Liver (tissue), 9 donors: Measurements from ENCODE around the gene SNCAIP. TPM values are rescaled to one million over a fixed set of nuclear protein-coding genes. Genes with fewer than 3 reads are reported as not detected.

Experiments
- DNase-seq: peaks from one replicate; pipeline ENCODE4 v3.0.0-alpha.2; 2017; ENCODE audit warnings: low spot score
- H3K27ac ChIP-seq, 2 donors: one replicate each; pipeline ENCODE4 v1.7.0; 2013; ENCODE audit warnings: inconsistent platforms in 2 of 2, low read length in 2 of 2, control low read depth in 1 of 2, low read depth in 1 of 2, mild to moderate bottlenecking in 1 of 2
- H3K27me3 ChIP-seq, 4 donors: one replicate each; pipeline versions ENCODE4 v1.6.1 to v1.7.0; 2013; ENCODE audit warnings: low read length in 3 of 4, inconsistent platforms in 1 of 4, mild to moderate bottlenecking in 1 of 4, moderate library complexity in 1 of 4; ENCODE audit not compliant: control insufficient read depth in 4 of 4, insufficient read depth in 4 of 4
- H3K36me3 ChIP-seq, 4 donors: one replicate each; pipeline versions ENCODE4 v1.6.1 to v1.7.0; 2013; ENCODE audit warnings: low read length in 3 of 4, mild to moderate bottlenecking in 3 of 4, low read depth in 1 of 4, moderate library complexity in 1 of 4; ENCODE audit not compliant: control insufficient read depth in 4 of 4, insufficient read depth in 3 of 4
- H3K4me1 ChIP-seq, 4 donors: one replicate each; pipeline versions ENCODE4 v1.6.1 to v1.7.0; 2013; ENCODE audit warnings: low read length in 3 of 4, mild to moderate bottlenecking in 3 of 4, moderate library complexity in 1 of 4; ENCODE audit not compliant: control insufficient read depth in 4 of 4, insufficient read depth in 4 of 4
- H3K4me3 ChIP-seq, 3 donors: one replicate each; pipeline versions ENCODE4 v1.6.1 to v1.7.0; 2013; ENCODE audit warnings: low read length in 3 of 3, control low read depth in 1 of 3, low read depth in 1 of 3, mild to moderate bottlenecking in 1 of 3
- H3K9ac ChIP-seq, 2 donors: one replicate each; pipeline ENCODE4 v1.7.0; 2013; ENCODE audit warnings: low read length in 2 of 2, mild to moderate bottlenecking in 2 of 2, moderate library complexity in 2 of 2, control low read depth in 1 of 2, low read depth in 1 of 2
- H3K9me3 ChIP-seq, 4 donors: one replicate each; pipeline versions ENCODE4 v1.6.1 to v1.7.0; 2013; ENCODE audit warnings: low read length in 3 of 4; ENCODE audit not compliant: control insufficient read depth in 4 of 4
- CTCF ChIP-seq: fragments of 150-350 bp; IDR thresholded peaks from 2 replicates; pipeline ENCODE4 v1.5.1; 2017; ENCODE audit warnings: improper control_type of control experiment, low read depth, low read length; ENCODE audit not compliant: missing input control
- EGR1 ChIP-seq, 2 donors: IDR thresholded peaks; 2 replicates each; pipeline ENCODE4 v1.6.1; 2016 to 2018; ENCODE audit warnings: antibody characterized with exemption in 2 of 2, low read depth in 2 of 2
- FOXA1 ChIP-seq: IDR thresholded peaks from 2 replicates; pipeline ENCODE4 v1.6.1; 2016; ENCODE audit warnings: antibody characterized with exemption
- FOXA2 ChIP-seq: IDR thresholded peaks from 2 replicates; pipeline ENCODE4 v1.6.1; 2016; ENCODE audit warnings: antibody characterized with exemption
- GABPA ChIP-seq, 2 donors: IDR thresholded peaks in 1 of 2; conservative IDR thresholded peaks in 1 of 2; 2 replicates each; pipeline ENCODE4 v1.6.1; 2016; ENCODE audit warnings: antibody characterized with exemption in 2 of 2, mild to moderate bottlenecking in 1 of 2, moderate library complexity in 1 of 2
- HNF4A ChIP-seq, 2 donors: conservative IDR thresholded peaks; 2 replicates each; pipeline ENCODE4 v1.6.1; 2016; ENCODE audit warnings: antibody characterized with exemption in 2 of 2, mild to moderate bottlenecking in 2 of 2
- HNF4G ChIP-seq: IDR thresholded peaks from 2 replicates; pipeline ENCODE4 v1.6.1; 2016; ENCODE audit warnings: antibody characterized with exemption
- JUND ChIP-seq, 2 donors: IDR thresholded peaks; 2 replicates each; pipeline ENCODE4 v1.6.1; 2016; ENCODE audit warnings: antibody characterized with exemption in 2 of 2
- NR2F2 ChIP-seq: IDR thresholded peaks from 2 replicates; pipeline ENCODE4 v1.6.1; 2016; ENCODE audit warnings: antibody characterized with exemption
- RAD21 ChIP-seq, 2 donors: IDR thresholded peaks; 2 replicates each; pipeline ENCODE4 v1.6.1; 2016; ENCODE audit warnings: antibody characterized with exemption in 2 of 2, mild to moderate bottlenecking in 2 of 2
- REST ChIP-seq: IDR thresholded peaks from 2 replicates; pipeline ENCODE4 v1.6.1; 2016; ENCODE audit warnings: antibody characterized with exemption, mild to moderate bottlenecking
- RXRA ChIP-seq, 2 donors: IDR thresholded peaks; 2 replicates each; pipeline ENCODE4 v1.6.1; 2017 to 2018; ENCODE audit warnings: antibody characterized with exemption in 2 of 2, mild to moderate bottlenecking in 1 of 2
- SP1 ChIP-seq: IDR thresholded peaks from 2 replicates; pipeline ENCODE4 v1.6.1; 2018; ENCODE audit warnings: antibody characterized with exemption, mild to moderate bottlenecking
- TAF1 ChIP-seq: conservative IDR thresholded peaks from 2 replicates; pipeline ENCODE4 v1.6.1; 2016; ENCODE audit warnings: antibody characterized with exemption, mild to moderate bottlenecking
- YY1 ChIP-seq: IDR thresholded peaks from 2 replicates; pipeline ENCODE4 v1.6.1; 2016; ENCODE audit warnings: antibody characterized with exemption, mild to moderate bottlenecking
- WGBS: extraction: QIAGEN DNeasy Blood & Tissue Kit; methylation state at CpG from one replicate; pipeline ENCODE4 v1.1.7; 2013; 5-methylcytosine and 5-hydroxymethylcytosine counted together
- polyA plus RNA-seq, 2 donors: library from polyadenylated mRNA; stranded (reverse) in 1 of 2; unstranded in 1 of 2; fragments of 200-250 nt in 1 of 2; fragments of >200 nt in 1 of 2; fragmentation: Nextera tagmentation in 1 of 2; extraction: Ambion mirVana in 1 of 2; gene quantifications; one replicate each; pipeline versions ENCODE4 v1.2.1 to v1.2.3, GENCODE V29; 2013 to 2015
- total RNA-seq, 2 donors: library from RNA; depleted of rRNA; stranded (reverse); fragments of >200 nt; gene quantifications; one replicate each; pipeline ENCODE4 v1.2.3, GENCODE V29; 2014
- TF ChIP-seq, protein P1 (sequence below): IDR thresholded peaks from 2 replicates; pipeline ENCODE4 v1.6.1; 2016; ENCODE audit warnings: antibody characterized with exemption
- TF ChIP-seq, protein P2 (sequence below): IDR thresholded peaks from 2 replicates; pipeline ENCODE4 v1.6.1; 2016; ENCODE audit warnings: antibody characterized with exemption
- TF ChIP-seq, protein P3 (sequence below): IDR thresholded peaks from 2 replicates; pipeline ENCODE4 v1.6.1; 2016; ENCODE audit warnings: antibody characterized with exemption
- donor health status: healthy.
- donor health status: healthy.
- donor health status: healthy.
- donor health status: healthy.
- donor health status: healthy.

Gene SNCAIP
- total and polyA plus RNA-seq, 4 donors = 0.17 to 2.1 (median 0.74) TPM

- Histone ChIP-seq H3K9ac (no peak overlapping the region), H3K27ac (no peak overlapping the region), H3K4me1 (no peaks in the 10 kb centered on the region), H3K4me3 (no peak overlapping the region), H3K27me3 (no peaks in the 10 kb centered on the region), H3K9me3 (no peaks in the 10 kb centered on the region), H3K36me3 (no peaks in the 10 kb centered on the region)
- no peak for DNase-seq
- 81% methylated on average over 6 of the region's 6 CpGs for WGBS
- TF ChIP-seq HNF4A (conservative IDR thresholded peaks at IDR 0.05) (no peak), NR2F2 (no peak), REST (no peak), FOXA1 (no peak), YY1 (no peak), EGR1 (IDR thresholded peaks at IDR 0.05; ENCODE audit: low read depth in 2 of 2) (no peak), FOXA2 (no peak), SP1 (no peak), RXRA (IDR thresholded peaks at IDR 0.05) (no peak), CTCF (no peak), GABPA (IDR thresholded peaks at IDR 0.05 in 1 of 2, conservative IDR thresholded peaks at IDR 0.05 in 1 of 2) (no peak), HNF4G (no peak), RAD21 (IDR thresholded peaks at IDR 0.05) (no peak), JUND (IDR thresholded peaks at IDR 0.05) (no peak), TAF1 (no peak)
- TF ChIP-seq, protein P1, sequence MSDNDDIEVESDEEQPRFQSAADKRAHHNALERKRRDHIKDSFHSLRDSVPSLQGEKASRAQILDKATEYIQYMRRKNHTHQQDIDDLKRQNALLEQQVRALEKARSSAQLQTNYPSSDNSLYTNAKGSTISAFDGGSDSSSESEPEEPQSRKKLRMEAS = no peak
- TF ChIP-seq, protein P2, sequence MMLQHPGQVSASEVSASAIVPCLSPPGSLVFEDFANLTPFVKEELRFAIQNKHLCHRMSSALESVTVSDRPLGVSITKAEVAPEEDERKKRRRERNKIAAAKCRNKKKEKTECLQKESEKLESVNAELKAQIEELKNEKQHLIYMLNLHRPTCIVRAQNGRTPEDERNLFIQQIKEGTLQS = no peak
- TF ChIP-seq, protein P3, sequence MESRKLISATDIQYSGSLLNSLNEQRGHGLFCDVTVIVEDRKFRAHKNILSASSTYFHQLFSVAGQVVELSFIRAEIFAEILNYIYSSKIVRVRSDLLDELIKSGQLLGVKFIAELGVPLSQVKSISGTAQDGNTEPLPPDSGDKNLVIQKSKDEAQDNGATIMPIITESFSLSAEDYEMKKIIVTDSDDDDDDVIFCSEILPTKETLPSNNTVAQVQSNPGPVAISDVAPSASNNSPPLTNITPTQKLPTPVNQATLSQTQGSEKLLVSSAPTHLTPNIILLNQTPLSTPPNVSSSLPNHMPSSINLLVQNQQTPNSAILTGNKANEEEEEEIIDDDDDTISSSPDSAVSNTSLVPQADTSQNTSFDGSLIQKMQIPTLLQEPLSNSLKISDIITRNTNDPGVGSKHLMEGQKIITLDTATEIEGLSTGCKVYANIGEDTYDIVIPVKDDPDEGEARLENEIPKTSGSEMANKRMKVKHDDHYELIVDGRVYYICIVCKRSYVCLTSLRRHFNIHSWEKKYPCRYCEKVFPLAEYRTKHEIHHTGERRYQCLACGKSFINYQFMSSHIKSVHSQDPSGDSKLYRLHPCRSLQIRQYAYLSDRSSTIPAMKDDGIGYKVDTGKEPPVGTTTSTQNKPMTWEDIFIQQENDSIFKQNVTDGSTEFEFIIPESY = no peak
These were observed 82.4 kb downstream of the SNCAIP start for GRCh38 chr5:122394284-122394930.
